CD4-positive, CD25-positive, alpha-beta regulatory T cell (primary cell): ENCODE data around the gene DESI1. TPM values are rescaled to one million over a fixed set of nuclear protein-coding genes. Genes with fewer than 3 reads are reported as not detected.
A peak's percentile ranks its signal among the peaks of the same experiment; 100 is the strongest.

Experiments used
- ATAC-seq, 2 donors: fragments of 150-1000 bp; cut with Tn5 transposase; one replicate each; pipeline ENCODE4 v1.10.0; 2021; ENCODE audit warnings: low read depth in 2 of 2, moderate number of reproducible peaks in 2 of 2, moderate library complexity in 1 of 2
- DNase-seq, 3 donors: peaks; one replicate each; pipeline versions ENCODE4 v3.0.0 to v3.0.0-alpha.2; 2012 to 2022; ENCODE audit warnings: mixed read lengths in 1 of 3
- H3K27ac ChIP-seq: one replicate; pipeline ENCODE4 v1.7.0; 2013; ENCODE audit warnings: mild to moderate bottlenecking, low read length; ENCODE audit not compliant: insufficient read depth, poor library complexity, severe bottlenecking
- H3K27me3 ChIP-seq: one replicate; pipeline ENCODE4 v1.7.0; 2013; ENCODE audit warnings: low read length; ENCODE audit not compliant: control insufficient read depth, insufficient read depth
- H3K36me3 ChIP-seq: one replicate; pipeline ENCODE4 v1.7.0; 2013; ENCODE audit warnings: mild to moderate bottlenecking, low read length, moderate library complexity; ENCODE audit not compliant: control insufficient read depth, insufficient read depth
- H3K4me1 ChIP-seq: 2 replicates; pipeline ENCODE4 v1.7.0; 2013; ENCODE audit warnings: mild to moderate bottlenecking, low read length; ENCODE audit not compliant: insufficient read depth, control insufficient read depth, poor library complexity, severe bottlenecking
- H3K4me3 ChIP-seq: one replicate; pipeline ENCODE4 v1.7.0; 2013; ENCODE audit warnings: low read depth, mild to moderate bottlenecking, low read length, moderate library complexity
- H3K9me3 ChIP-seq, 2 experiments: 1 replicate in 1 of 2; 2 replicates in 1 of 2; pipeline ENCODE4 v1.7.0; 2013; ENCODE audit warnings: low read length in 2 of 2, mild to moderate bottlenecking in 1 of 2, moderate library complexity in 1 of 2; ENCODE audit not compliant: control insufficient read depth in 2 of 2
- H3K27ac Mint-ChIP-seq, 3 donors: one replicate each; pipeline ENCODE4 v1.8.0; 2020 to 2022; ENCODE audit warnings: mild to moderate bottlenecking in 3 of 3, mixed read lengths in 3 of 3, moderate library complexity in 2 of 3
- H3K27me3 Mint-ChIP-seq: one replicate; pipeline ENCODE4 v1.8.0; 2022; ENCODE audit warnings: mild to moderate bottlenecking, mixed read lengths
- H3K36me3 Mint-ChIP-seq: one replicate; pipeline ENCODE4 v1.8.0; 2020; ENCODE audit warnings: mixed read lengths
- H3K4me1 Mint-ChIP-seq, 4 donors: one replicate each; pipeline ENCODE4 v1.8.0; 2020 to 2022; ENCODE audit warnings: mixed read lengths in 4 of 4, mild to moderate bottlenecking in 1 of 4
- H3K4me3 Mint-ChIP-seq, 4 donors: one replicate each; pipeline ENCODE4 v1.8.0; 2020 to 2022; ENCODE audit warnings: mild to moderate bottlenecking in 4 of 4, mixed read lengths in 4 of 4, moderate library complexity in 3 of 4
- H3K9me3 Mint-ChIP-seq, 7 donors: one replicate each; pipeline ENCODE4 v1.8.0; 2020 to 2022; ENCODE audit warnings: mixed read lengths in 7 of 7, mild to moderate bottlenecking in 3 of 7, moderate library complexity in 2 of 7
- polyA plus RNA-seq, 4 donors: library from polyadenylated mRNA; unstranded; fragments of 300-500 nt; fragmentation: Illumina TruSeq; gene quantifications; one replicate each; pipeline ENCODE4 v1.2.3, GENCODE V29; 2021
- total RNA-seq: library from RNA; stranded (reverse); gene quantifications from one replicate; pipeline ENCODE4 v1.2.3, GENCODE V29; 2022

The DESI1 gene
- total and polyA plus RNA-seq, 5 donors from 2014 or later: 8.6 to 30.5 (median 15.8) TPM

GRCh38 chr22:41556561-41556960, 64.3 kb downstream of the DESI1 start:
- Histone ChIP-seq H3K4me1 (no peaks in the 10 kb centered on the region), H3K36me3 (no peaks in the 10 kb centered on the region), H3K27me3 (no peaks in the 10 kb centered on the region), H3K4me3 (no peak overlapping the region), H3K9me3 (no peaks in the 10 kb centered on the region), H3K27ac (no peak overlapping the region)
- DNase-seq (no peak), ATAC-seq (no peak)
- Mint-ChIP-seq H3K27me3 (peaks cover 32% of the 10 kb centered on the region), H3K36me3 (no peaks in the 10 kb centered on the region), H3K27ac (peak overlapping the region in 1 of 3 donors; percentile 17), H3K9me3 (peaks cover 0 to 1% (median 0%) of the 10 kb centered on the region in 7 donors), H3K4me1 (no peaks in the 10 kb centered on the region), H3K4me3 (no peak overlapping the region)

- peaks cover 23% of the 10 kb centered on the region for H3K27me3 Mint-ChIP-seq
- no peak overlapping the region for H3K4me3 ChIP-seq
Measured at GRCh38 chr22:41555325-41555982, 65.4 kb downstream of the DESI1 start.

GRCh38 chr22:41551877-41552582, 68.8 kb downstream of the DESI1 start:
- no peak overlapping the region for H3K27ac ChIP-seq
- Mint-ChIP-seq H3K27me3 (peaks cover 13% of the 10 kb centered on the region), H3K4me3 (no peak overlapping the region), H3K27ac (peak overlapping the region in 1 of 3 donors; percentile 52), H3K4me1 (no peaks in the 10 kb centered on the region), H3K36me3 (no peaks in the 10 kb centered on the region), H3K9me3 (peaks cover 0 to 1% (median 0%) of the 10 kb centered on the region in 7 donors)
- ATAC-seq (no peak), DNase-seq (no peak)
- no peaks in the 10 kb centered on the region for H3K36me3 ChIP-seq
- no peaks in the 10 kb centered on the region for H3K4me1 ChIP-seq
- H3K27me3 ChIP-seq: no peaks in the 10 kb centered on the region
- H3K9me3 ChIP-seq: no peaks in the 10 kb centered on the region
- H3K4me3 ChIP-seq: no peak overlapping the region

More at GRCh38 chr22:41555325-41555982, 65.4 kb downstream of the DESI1 start:
- Mint-ChIP-seq H3K4me3 (no peak overlapping the region), H3K9me3 (peaks cover 0 to 1% (median 0%) of the 10 kb centered on the region in 7 donors), H3K4me1 (no peaks in the 10 kb centered on the region), H3K27ac (no peak overlapping the region), H3K36me3 (no peaks in the 10 kb centered on the region)
- H3K4me1 ChIP-seq: no peaks in the 10 kb centered on the region
- H3K27me3 ChIP-seq: no peaks in the 10 kb centered on the region
- no peak for ATAC-seq
- no peak for DNase-seq
- no peaks in the 10 kb centered on the region for H3K36me3 ChIP-seq
- H3K27ac ChIP-seq: no peak overlapping the region
- H3K9me3 ChIP-seq: no peaks in the 10 kb centered on the region

DNA sequence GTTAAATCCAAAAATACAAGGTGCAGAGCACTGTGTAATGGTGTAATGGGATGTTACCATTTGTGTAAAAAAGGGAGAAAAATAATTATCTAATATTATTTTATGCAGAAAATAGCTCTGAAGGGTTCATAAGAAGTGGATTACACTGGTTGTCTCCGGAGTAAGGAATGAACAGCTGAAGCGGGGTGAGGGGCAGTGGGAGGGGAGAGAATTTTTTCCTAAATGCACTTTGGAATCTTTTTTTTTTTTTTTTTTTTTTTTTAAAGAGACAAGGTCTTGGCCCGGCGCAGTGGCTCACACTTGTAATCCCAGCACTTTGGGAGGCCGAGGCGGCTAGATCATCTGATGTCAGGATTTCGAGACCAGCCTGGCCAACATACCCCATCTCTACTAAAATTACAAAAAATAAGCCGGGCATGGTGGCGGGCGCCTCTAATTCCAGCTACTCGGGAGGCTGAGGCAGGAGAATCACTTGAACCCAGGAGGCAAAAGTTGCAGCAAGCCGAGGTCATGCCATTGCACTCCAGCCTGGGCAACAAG, 69.8 kb downstream of the DESI1 start:
- H3K9me3 Mint-ChIP-seq: peaks cover 0 to 1% (median 0%) of the 10 kb centered on the region in 7 donors
- no peak overlapping the region for H3K4me3 Mint-ChIP-seq
- no peak for DNase-seq
- no peaks in the 10 kb centered on the region for H3K4me1 ChIP-seq
- no peak overlapping the region for H3K4me3 ChIP-seq
- H3K36me3 Mint-ChIP-seq: no peaks in the 10 kb centered on the region
- peaks cover 0 to 1% (median 0%) of the 10 kb centered on the region in 4 donors for H3K4me1 Mint-ChIP-seq
- no peak overlapping the region for H3K27ac Mint-ChIP-seq
- no peak for ATAC-seq
- no peaks in the 10 kb centered on the region for H3K27me3 ChIP-seq
- no peak overlapping the region for H3K27ac ChIP-seq
- H3K36me3 ChIP-seq: no peaks in the 10 kb centered on the region
- no peaks in the 10 kb centered on the region for H3K9me3 ChIP-seq
- H3K27me3 Mint-ChIP-seq: peaks cover 10% of the 10 kb centered on the region

- H3K27ac ChIP-seq: no peak overlapping the region
- no peaks in the 10 kb centered on the region for H3K36me3 ChIP-seq
- H3K4me1 ChIP-seq: peaks cover 3% of the 10 kb centered on the region
- no peak overlapping the region for H3K4me3 ChIP-seq
- Mint-ChIP-seq H3K27me3 (peaks cover 10% of the 10 kb centered on the region), H3K9me3 (no peaks in the 10 kb centered on the region), H3K4me1 (peaks cover 0 to 20% (median 10%) of the 10 kb centered on the region in 4 donors), H3K4me3 (no peak overlapping the region), H3K27ac (no peak overlapping the region), H3K36me3 (no peaks in the 10 kb centered on the region)
- H3K27me3 ChIP-seq: no peaks in the 10 kb centered on the region
- ATAC-seq: no peak
- H3K9me3 ChIP-seq: no peaks in the 10 kb centered on the region
- DNase-seq: no peak
Measured at GRCh38 chr22:41548830-41549211, 72.0 kb downstream of the DESI1 start.

Other genes starting within 250 kb of the DESI1 start
- gene TEF, start 239.1 kb downstream of the DESI1 start, total RNA-seq: 9.4 TPM
- gene TEF, start 239.1 kb downstream of the DESI1 start, polyA plus RNA-seq: 1 to 10 TPM; 4.6 to 5.6 (median 5.1) TPM
- gene TOB2, start 174.2 kb downstream of the DESI1 start, total RNA-seq: 32.0 TPM
- 10 to 100 TPM; 16.3 to 18.0 (median 17.6) TPM for gene TOB2, start 174.2 kb downstream of the DESI1 start, polyA plus RNA-seq
- gene PHF5A, start 152.4 kb downstream of the DESI1 start, total RNA-seq: 40.7 TPM
- gene PHF5A, start 152.4 kb downstream of the DESI1 start, polyA plus RNA-seq: 10 to 100 TPM; 22.6 to 33.5 (median 25.7) TPM
- gene ACO2, start 151.9 kb downstream of the DESI1 start, total RNA-seq: 87.5 TPM
- gene ACO2, start 151.9 kb downstream of the DESI1 start, polyA plus RNA-seq: 10 to 100 TPM; 64.3 to 76.4 (median 67.0) TPM
- gene POLR3H, start 76.6 kb downstream of the DESI1 start, total RNA-seq: 15.2 TPM
- 10 to 100 TPM; 12.1 to 21.3 (median 16.9) TPM for gene POLR3H, start 76.6 kb downstream of the DESI1 start, polyA plus RNA-seq
- not detected for gene CSDC2, start 60.0 kb downstream of the DESI1 start, total RNA-seq
- gene CSDC2, start 60.0 kb downstream of the DESI1 start, polyA plus RNA-seq: not detected
- gene PMM1, start 31.2 kb downstream of the DESI1 start, total RNA-seq: 37.4 TPM
- gene PMM1, start 31.2 kb downstream of the DESI1 start, polyA plus RNA-seq: 10 to 100 TPM; 41.8 to 56.0 (median 49.3) TPM
- gene XRCC6, start 252 bp upstream of the DESI1 start, total RNA-seq: 167 TPM
- 100 to 1,000 TPM; 413 to 484 (median 460) TPM for gene XRCC6, start 252 bp upstream of the DESI1 start, polyA plus RNA-seq
- 159 TPM for gene SNU13, start 67.8 kb upstream of the DESI1 start, total RNA-seq
- 100 to 1,000 TPM; 303 to 341 (median 316) TPM for gene SNU13, start 67.8 kb upstream of the DESI1 start, polyA plus RNA-seq
- gene MEI1, start 78.5 kb upstream of the DESI1 start, total RNA-seq: 106 TPM
- gene MEI1, start 78.5 kb upstream of the DESI1 start, polyA plus RNA-seq: 100 to 1,000 TPM; 175 to 288 (median 253) TPM
- 21.1 TPM for gene CCDC134, start 179.6 kb upstream of the DESI1 start, total RNA-seq
- 1 to 10 TPM; 3.6 to 7.7 (median 5.3) TPM for gene CCDC134, start 179.6 kb upstream of the DESI1 start, polyA plus RNA-seq
- 98.6 TPM for gene SREBF2, start 212.1 kb upstream of the DESI1 start, total RNA-seq
- gene SREBF2, start 212.1 kb upstream of the DESI1 start, polyA plus RNA-seq: 10 to 100 TPM; 12.8 to 14.7 (median 13.5) TPM